Memory B cell (primary cell): ENCODE results near the gene TAF1C.

Experiments
- ATAC-seq: fragments of 150-1000 bp; cut with Tn5 transposase; 2 replicates; pipeline ENCODE4 v1.10.0; 2021; ENCODE audit warnings: low read depth, mild to moderate bottlenecking, moderate library complexity
- DNase-seq, 2 donors: peaks; one replicate each; pipeline ENCODE4 v3.0.0; 2022; ENCODE audit warnings: low spot score in 2 of 2
- H3K27ac Mint-ChIP-seq: one replicate; pipeline ENCODE4 v1.8.0; 2022; ENCODE audit warnings: mild to moderate bottlenecking, moderate library complexity, mixed read lengths
- H3K27me3 Mint-ChIP-seq: one replicate; pipeline ENCODE4 v1.8.0; 2022; ENCODE audit warnings: mixed read lengths
- H3K36me3 Mint-ChIP-seq: one replicate; pipeline ENCODE4 v1.8.0; 2022; ENCODE audit warnings: mild to moderate bottlenecking, mixed read lengths
- H3K4me1 Mint-ChIP-seq: one replicate; pipeline ENCODE4 v1.8.0; 2022; ENCODE audit warnings: mixed read lengths
- H3K4me3 Mint-ChIP-seq: one replicate; pipeline ENCODE4 v1.8.0; 2022; ENCODE audit warnings: mild to moderate bottlenecking, moderate library complexity, mixed read lengths
- H3K9me3 Mint-ChIP-seq: one replicate; pipeline ENCODE4 v1.8.0; 2022; ENCODE audit warnings: mixed read lengths

The TAF1C gene

DNA sequence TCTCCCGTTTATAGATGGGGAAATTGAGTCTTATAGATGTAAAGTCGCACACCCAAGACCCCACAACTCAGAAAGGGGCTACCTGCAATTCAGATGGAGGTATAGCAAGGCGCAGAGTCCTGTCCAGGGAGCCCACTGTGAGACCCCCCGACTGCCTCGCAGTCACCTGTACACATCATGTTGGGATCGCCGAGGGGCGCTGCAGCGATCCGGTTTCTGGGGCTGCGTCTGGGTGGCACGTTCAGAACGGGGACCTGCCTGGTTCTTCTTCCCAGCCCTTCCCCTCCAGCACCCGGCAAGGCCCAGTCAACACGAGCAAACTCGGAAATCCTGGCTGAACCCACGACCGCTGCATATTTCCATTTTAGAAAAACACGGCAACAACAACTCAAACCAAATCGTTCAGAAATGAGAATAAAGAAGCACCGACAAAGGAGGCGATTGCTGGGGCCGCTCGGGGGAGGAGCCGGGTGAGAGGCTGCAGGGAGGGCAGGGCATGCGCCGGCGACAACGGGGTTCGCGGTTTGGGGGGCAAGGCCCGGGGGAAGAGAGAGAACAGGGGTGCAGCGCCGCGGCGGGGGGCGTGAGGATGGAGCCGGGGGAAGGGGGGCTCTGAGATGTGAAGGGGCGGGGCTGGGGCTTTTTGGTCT is 42.5 kb downstream of the TAF1C start:
- Mint-ChIP-seq H3K9me3 (no peaks in the 10 kb centered on the region), H3K4me3 (peak overlapping the region; percentile 93), H3K27me3 (peaks cover 4% of the 10 kb centered on the region), H3K27ac (peak overlapping the region; percentile 92), H3K4me1 (peaks cover 11% of the 10 kb centered on the region), H3K36me3 (peaks cover 2% of the 10 kb centered on the region)
- DNase-seq (peak; percentile 12 to 28), ATAC-seq (peak; percentile 38)

- Mint-ChIP-seq H3K4me3 (peak overlapping the region; percentile 93), H3K9me3 (no peaks in the 10 kb centered on the region), H3K27ac (peak overlapping the region; percentile 92), H3K27me3 (peaks cover 2% of the 10 kb centered on the region), H3K36me3 (peaks cover 2% of the 10 kb centered on the region), H3K4me1 (peaks cover 16% of the 10 kb centered on the region)
- DNase-seq: no peak
- no peak for ATAC-seq
Observed at GRCh38 chr16:84143784-84144199, 43.1 kb downstream of the TAF1C start.

DNA sequence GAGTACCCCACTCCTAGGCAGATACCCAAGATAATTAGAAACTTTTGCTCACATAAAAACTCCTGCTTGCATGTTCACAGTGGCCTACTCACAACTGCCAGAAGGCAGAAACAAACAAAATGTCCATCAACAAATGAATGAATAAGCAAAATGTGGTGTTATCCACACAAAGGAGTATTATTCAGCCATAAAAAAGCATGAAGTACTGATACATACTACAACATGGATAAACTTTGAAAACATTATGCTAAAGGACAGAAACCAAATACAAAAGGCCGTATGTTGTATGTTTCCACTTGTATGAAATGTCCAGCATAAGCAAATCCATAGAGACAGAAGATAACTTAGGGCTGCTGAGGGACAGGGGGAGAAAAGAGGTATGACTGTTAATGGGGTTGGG is 43.8 kb downstream of the TAF1C start:
- Mint-ChIP-seq H3K4me1 (peaks cover 16% of the 10 kb centered on the region), H3K9me3 (no peaks in the 10 kb centered on the region), H3K27ac (no peak overlapping the region), H3K4me3 (no peak overlapping the region), H3K27me3 (peaks cover 1% of the 10 kb centered on the region), H3K36me3 (peaks cover 2% of the 10 kb centered on the region)
- DNase-seq: no peak
- ATAC-seq: no peak

GRCh38 chr16:84141143-84141670 is 45.6 kb downstream of the TAF1C start:
- Mint-ChIP-seq H3K27ac (no peak overlapping the region), H3K4me3 (no peak overlapping the region), H3K4me1 (peaks cover 22% of the 10 kb centered on the region), H3K9me3 (no peaks in the 10 kb centered on the region), H3K27me3 (no peaks in the 10 kb centered on the region), H3K36me3 (peaks cover 2% of the 10 kb centered on the region)
- no peak for ATAC-seq
- DNase-seq: no peak

- Mint-ChIP-seq H3K27ac (no peak overlapping the region), H3K36me3 (peaks cover 2% of the 10 kb centered on the region), H3K27me3 (no peaks in the 10 kb centered on the region), H3K9me3 (no peaks in the 10 kb centered on the region), H3K4me1 (peaks cover 25% of the 10 kb centered on the region), H3K4me3 (no peak overlapping the region)
- no peak for DNase-seq
- ATAC-seq: no peak
Observed at GRCh38 chr16:84139628-84140258, 47.1 kb downstream of the TAF1C start.

DNA sequence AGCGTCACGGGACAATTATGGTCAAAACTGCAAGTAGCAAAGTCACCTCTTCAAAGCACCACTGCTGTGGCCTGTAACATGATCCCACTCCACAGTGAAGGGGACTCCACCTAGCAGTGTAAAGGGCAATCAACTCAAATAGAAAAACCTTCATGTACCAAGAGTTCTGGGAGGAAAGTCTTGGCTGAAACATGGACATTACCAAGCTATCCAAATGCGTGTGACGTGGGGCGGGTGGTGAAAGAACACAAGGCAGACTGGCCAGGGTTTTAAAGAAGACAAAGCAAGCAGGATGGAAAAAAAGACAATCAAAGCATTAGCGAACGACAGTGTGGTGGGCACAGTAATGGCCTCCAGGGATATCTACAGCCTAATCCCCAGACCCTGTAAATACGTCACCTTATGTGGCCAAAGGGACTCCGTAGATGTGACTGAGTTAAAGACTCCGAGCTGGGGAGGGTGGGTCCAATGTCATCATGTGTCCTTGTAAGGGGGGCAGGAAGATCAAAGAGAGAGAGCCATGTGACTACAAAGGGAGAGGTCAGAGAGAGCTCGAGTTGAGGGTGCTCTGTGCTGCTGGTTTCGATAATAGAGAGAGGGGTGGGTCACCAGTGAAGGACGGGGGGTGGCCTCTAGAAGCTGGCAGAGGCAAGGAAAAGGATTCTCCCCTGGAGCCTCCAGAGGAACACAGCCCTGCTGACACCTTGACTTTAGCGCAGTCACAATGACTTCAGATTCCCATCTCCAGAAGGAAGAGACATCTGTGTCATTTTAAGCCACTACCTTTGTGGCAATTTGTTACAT is 47.8 kb downstream of the TAF1C start:
- H3K36me3 Mint-ChIP-seq: peaks cover under 1% of the 10 kb centered on the region
- no peak for DNase-seq
- H3K27me3 Mint-ChIP-seq: no peaks in the 10 kb centered on the region
- H3K4me3 Mint-ChIP-seq: no peak overlapping the region
- no peak for ATAC-seq
- H3K27ac Mint-ChIP-seq: no peak overlapping the region
- peaks cover 24% of the 10 kb centered on the region for H3K4me1 Mint-ChIP-seq
- no peaks in the 10 kb centered on the region for H3K9me3 Mint-ChIP-seq

DNA sequence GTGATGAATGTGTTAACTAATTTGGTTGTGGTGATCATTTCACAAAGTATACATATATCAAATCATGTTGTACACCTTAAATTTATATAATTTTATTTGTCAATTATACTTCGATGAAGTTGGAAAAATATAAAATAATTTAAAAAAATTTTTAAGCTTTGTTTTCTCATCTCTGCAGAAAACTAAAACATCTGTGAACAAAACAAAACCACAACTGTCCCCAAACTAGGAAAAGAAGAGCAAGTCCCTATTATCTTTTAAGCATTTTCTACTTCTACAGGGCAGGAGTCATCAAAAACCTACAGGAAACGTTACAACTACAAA is 48.4 kb downstream of the TAF1C start:
- Mint-ChIP-seq H3K36me3 (no peaks in the 10 kb centered on the region), H3K9me3 (no peaks in the 10 kb centered on the region), H3K4me3 (no peak overlapping the region), H3K27ac (no peak overlapping the region), H3K4me1 (peaks cover 24% of the 10 kb centered on the region), H3K27me3 (no peaks in the 10 kb centered on the region)
- no peak for DNase-seq
- no peak for ATAC-seq

DNA sequence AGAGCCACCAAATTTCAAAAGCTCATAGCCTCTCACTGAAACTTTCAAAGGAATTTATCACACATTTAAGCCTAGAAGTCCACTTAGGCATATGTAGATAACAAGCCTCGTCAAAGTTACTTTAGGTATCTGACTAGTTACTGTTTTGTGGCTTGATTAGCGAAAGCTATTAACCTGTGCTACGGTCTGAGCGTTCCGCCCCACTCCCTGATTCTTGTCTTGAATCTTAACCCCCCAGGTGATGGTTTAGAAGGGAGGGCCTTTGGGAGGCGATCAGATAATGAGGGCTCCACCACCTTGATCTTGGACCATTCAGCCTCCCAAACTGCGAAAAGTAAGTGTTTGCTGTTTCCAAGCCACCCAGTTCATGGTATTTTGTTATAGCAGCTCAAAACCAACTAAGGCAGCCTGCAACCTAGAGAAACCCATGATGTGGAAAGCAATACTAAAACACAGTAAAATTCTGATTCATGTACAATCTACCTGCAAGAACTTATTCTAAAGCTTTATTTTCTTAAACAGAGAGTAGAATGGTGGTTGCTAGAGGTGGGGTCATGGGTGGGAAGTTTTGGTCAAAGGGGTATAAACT is 49.0 kb downstream of the TAF1C start:
- Mint-ChIP-seq H3K27me3 (no peaks in the 10 kb centered on the region), H3K4me3 (no peak overlapping the region), H3K9me3 (no peaks in the 10 kb centered on the region), H3K27ac (no peak overlapping the region), H3K36me3 (no peaks in the 10 kb centered on the region), H3K4me1 (peaks cover 23% of the 10 kb centered on the region)
- no peak for ATAC-seq
- DNase-seq: no peak

GRCh38 chr16:84137287-84137686 is 49.6 kb downstream of the TAF1C start:
- no peak for DNase-seq

DNA sequence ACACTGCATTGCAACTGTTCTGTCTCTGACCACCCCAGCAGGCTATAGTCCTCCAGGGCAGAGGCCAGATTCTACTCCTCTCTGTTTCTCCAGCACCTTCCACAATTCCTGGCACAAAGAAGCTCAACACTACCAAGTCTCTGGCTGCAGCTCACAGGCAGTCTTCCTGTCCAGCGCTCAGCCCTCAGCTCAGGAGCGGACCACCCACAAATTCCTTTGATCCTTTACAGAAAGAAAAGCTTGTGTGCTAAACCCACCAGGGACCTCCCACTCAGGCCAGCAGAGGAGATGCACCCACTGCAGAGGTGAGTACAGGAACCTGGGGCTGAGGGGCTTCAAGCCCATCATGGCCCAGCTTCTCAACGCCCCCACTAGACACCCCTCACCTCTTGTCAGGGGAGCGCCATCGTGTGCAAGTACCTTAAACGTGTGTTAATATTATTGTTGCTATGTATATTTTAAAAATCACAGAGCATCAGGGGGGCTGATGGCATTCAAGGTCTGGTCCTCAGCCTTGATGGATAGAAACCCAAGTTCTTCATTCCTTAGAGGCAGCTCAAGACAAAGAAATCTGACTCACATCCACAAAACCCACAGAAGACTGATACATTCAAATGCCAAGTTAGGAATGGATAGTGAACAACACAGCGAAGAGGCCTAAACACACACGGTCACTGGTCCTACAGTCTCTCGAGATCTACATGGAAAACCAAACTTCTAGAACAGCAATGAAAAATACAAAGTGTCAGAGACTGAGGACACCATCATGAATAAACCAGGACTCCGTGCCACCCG is 50.3 kb downstream of the TAF1C start:
- H3K36me3 Mint-ChIP-seq: no peaks in the 10 kb centered on the region
- peaks cover 25% of the 10 kb centered on the region for H3K4me1 Mint-ChIP-seq
- DNase-seq (no peak), ATAC-seq (no peak)
- H3K9me3 Mint-ChIP-seq: no peaks in the 10 kb centered on the region
- H3K27ac Mint-ChIP-seq: no peak overlapping the region
- H3K27me3 Mint-ChIP-seq: no peaks in the 10 kb centered on the region
- H3K4me3 Mint-ChIP-seq: no peak overlapping the region

More at GRCh38 chr16:84137287-84137686, 49.6 kb downstream of the TAF1C start:
- no peaks in the 10 kb centered on the region for H3K9me3 Mint-ChIP-seq
- H3K4me1 Mint-ChIP-seq: peaks cover 26% of the 10 kb centered on the region
- H3K27ac Mint-ChIP-seq: no peak overlapping the region
- no peak overlapping the region for H3K4me3 Mint-ChIP-seq
- H3K36me3 Mint-ChIP-seq: no peaks in the 10 kb centered on the region
- H3K27me3 Mint-ChIP-seq: no peaks in the 10 kb centered on the region
- ATAC-seq: no peak

DNA sequence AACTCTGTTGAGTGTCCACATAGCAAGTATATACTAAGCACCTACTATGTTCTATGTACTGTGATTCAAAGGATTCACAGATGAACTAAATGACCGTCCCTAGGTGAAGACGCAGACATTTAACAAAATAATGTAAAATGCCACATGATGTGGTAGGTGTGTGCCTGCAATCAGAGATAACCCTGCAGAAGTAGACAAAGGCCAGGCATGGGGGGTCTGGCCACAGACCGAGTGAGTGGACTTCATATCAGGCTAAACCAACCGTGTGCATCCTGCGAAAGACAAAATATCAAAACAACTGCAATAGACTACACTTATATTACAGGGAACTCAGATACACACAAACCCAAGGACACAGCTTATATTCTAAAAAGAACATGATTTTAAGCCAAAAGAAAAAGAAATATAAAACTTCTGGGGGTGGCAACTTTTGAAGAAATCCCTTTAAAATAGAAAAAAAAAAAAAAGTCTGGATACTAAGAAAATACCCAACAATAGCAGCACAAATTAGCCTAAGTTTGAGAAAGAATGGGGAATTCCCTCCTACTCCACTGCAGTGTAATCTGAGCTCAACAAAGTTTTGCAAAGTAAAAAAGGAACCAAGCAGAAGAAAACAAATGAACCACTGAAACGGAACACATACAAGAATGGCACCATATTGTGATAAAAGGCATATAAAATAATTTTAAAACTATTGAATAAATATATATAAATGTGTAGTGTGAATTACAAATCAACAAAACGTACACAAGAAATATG is 54.2 kb downstream of the TAF1C start:
- Mint-ChIP-seq H3K36me3 (peaks cover 14% of the 10 kb centered on the region), H3K4me3 (no peak overlapping the region), H3K9me3 (no peaks in the 10 kb centered on the region), H3K27ac (no peak overlapping the region), H3K4me1 (peaks cover 16% of the 10 kb centered on the region), H3K27me3 (no peaks in the 10 kb centered on the region)
- ATAC-seq: peak; percentile 70
- DNase-seq: no peak

DNA sequence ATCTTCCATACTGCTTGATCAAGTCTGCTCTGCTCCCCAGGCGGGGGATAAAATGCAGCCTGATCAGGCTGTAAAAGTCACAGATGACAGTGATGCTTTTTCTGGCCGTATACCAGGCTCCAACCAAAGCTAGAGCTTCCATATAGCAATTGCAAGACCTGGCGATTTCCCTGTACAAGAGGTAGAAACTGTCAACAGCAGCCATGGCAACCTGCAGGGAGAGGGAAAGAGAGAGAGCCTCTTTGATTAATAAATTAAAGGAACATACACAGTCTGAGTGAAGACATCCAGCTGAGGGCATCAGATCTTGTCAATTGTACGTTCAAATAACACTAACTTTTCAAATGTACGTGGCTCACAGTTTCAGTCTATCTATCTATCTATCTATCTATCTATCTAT is 55.7 kb downstream of the TAF1C start:
- DNase-seq: no peak
- H3K27me3 Mint-ChIP-seq: no peaks in the 10 kb centered on the region
- no peak overlapping the region for H3K27ac Mint-ChIP-seq
- no peak for ATAC-seq
- peaks cover 14% of the 10 kb centered on the region for H3K36me3 Mint-ChIP-seq
- H3K4me1 Mint-ChIP-seq: peaks cover 10% of the 10 kb centered on the region
- no peak overlapping the region for H3K4me3 Mint-ChIP-seq
- H3K9me3 Mint-ChIP-seq: no peaks in the 10 kb centered on the region
